ENCODE data around the gene MOB3C.

DNA sequence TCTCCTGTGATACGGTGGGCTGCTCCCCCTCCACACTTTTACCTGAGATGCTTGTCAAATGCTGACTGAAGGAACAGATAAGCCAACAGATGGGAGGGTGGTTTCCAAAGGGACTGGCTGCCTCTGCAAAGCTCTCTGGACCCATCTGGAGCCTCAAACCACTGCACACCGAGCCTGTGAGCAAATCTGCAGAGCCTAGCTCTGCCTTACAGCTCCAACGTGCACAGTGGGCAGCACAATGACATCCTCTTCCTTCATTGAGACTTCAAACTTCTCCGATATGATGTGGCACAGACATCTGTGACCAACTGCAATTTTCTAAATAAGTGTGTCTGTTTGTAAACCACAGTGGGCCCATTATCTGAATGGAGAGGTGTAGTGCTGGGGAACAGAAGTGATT is 38.9 kb downstream of the MOB3C start:
- TF ChIP-seq RFX5 (IDR thresholded peaks at IDR 0.05; ENCODE audit: low read depth, low read length) (no peak), POLR2A (IDR thresholded peaks at IDR 0.05; ENCODE audit: low read depth, low read length) (no peak)
